Stimulated activated CD8-positive, alpha-beta memory T cell treated with anti-CD3 and anti-CD28 coated beads, Interleukin-4, amount 100 ng/mL, for 24 hours (primary cell): Measurements from ENCODE around the gene TMCO4.

ENCODE experiments used
- DNase-seq: peaks from one replicate; pipeline ENCODE4 v3.0.0-alpha.2; 2020; ENCODE audit warnings: low read depth

The TMCO4 gene

DNA sequence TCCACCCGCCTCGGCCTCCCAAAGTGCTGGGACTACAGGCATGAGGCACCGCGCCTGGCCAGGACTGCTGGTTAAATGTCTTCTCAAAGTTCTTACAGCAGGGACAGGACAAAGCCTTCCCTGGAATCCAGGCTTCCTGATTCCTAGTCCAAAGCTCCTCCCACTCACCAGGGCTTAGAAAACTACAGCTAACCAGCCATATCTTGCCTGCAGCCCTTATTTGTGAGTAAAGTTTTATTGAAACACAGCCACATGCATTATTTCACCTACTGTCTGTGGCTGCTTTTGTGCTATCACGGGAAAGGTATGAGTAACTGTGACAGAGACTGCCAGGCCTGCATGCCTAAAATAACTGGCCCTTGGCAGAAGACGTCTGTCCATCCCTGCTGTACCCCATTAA, 24.4 kb downstream of the TMCO4 start:
- DNase-seq = no peak

DNA sequence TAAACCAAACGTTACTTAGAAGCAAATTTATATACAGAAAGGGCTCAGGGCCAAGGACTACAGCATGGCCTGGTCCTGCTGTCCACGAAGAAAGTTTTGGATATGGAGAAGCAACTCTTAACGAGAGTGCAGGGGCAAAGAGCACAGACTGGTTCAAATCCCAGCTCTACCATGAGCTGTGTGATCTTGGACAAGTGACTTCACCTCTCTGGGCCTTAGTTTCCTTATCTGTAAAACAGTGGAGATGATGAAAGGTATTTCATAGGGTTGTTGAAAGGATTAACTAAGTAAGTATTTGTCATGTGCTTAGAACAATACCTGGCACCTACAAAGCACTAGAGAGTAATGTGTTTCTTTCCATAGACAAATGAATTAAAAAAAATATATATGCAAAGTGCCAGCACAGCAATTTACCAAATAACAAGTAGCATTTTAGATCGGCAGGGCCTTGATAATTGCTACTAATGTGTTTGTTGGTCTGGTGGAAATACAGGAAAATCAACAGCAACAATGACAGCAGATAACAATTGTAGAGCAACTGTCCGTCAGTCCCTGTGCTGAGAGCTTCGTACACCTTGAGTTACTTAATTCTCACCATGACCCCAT, 25.4 kb downstream of the TMCO4 start:
- no peak for DNase-seq

DNA sequence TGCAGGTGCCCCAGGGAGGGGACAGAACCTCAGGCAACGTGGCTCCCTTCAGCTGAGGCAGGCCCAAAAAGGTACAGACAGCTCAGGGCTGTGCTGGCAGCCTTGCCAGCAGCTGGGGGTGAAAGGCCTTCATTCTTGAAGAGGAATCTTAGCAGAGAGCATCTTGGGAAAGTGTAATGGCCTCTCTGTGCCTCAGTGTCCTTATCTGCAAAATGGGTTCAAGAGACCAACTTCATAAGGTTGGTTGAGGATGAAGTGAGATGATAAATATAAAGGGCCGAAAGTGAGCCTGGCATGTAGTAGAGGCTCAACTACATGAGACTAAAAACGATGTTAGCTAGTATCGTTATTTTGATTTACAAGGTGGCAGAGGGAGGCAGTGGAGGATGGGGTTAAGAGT, 26.2 kb downstream of the TMCO4 start:
- no peak for DNase-seq

DNA sequence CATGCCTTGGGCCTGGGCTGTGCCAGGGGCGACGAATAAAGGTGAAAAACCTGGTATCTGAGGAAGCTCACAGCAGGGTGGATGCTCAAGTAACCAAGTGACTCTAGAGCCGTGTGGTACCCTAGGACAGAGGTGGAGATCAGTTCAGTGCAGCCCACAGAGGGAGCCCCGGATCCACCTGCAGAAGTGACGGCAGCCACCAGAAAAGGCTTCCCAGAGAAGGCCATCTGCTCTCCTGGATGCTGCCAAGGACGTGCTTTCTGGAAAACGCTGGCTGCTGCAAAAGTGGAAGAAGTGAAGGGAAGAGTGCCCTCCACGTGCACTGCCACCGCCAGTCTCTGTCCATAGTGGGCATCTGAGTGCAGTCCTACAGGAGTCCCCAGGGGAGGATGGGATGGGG, 27.7 kb downstream of the TMCO4 start:
- no peak for DNase-seq

DNA sequence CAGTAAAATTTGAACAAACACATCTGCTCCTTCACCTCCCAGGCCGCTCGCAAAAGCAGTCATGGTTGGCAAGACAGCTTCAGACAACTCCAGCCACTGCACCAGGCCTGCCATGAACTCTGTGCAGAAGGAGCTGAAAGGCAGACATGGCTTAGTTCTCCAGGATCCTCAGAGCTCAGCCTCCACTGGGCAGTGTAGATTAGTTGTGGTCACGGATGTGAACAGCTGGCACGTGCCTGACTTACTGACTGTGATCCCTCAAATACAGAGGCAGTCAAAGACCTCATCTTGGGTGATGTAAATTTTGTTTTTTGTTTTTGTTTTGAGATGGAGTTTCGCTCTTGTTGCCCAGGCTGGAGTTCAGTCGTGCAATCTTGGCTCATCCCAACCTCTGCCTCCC, 28.4 kb downstream of the TMCO4 start:
- no peak for DNase-seq

DNA sequence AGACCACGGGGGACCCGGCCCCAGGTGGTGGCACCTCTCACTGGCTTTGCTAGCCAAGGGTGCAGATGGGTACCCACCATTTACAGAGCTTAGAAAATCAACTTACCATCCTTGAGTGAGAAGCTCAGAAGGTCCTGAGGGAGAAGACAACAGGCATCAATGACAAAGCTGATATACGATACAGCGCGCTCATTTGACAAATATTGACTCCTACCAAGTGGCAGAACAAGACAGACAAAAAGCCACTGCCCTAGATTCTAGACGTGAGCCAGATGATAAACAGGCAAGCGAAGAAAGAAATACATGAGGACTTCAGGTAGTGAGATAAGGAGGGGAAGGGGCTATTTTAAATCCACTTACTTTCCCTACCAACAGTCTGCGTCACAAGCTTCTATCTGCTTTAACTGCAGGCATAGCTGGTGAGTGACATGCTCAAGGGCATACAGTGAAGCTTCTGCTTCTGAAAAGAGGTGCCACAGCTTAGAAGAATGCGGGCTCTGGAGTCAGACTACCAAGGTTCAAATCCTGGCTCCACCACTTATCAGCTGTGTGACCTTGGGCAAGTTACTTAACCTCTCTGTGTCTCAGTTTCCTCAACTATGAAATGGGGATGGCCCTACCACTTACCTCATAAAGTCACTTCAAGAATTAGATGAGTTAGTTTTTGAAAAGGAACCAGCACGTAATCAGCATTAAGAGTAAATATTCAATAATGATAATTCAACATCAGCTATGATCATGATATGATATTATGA, 29.1 kb downstream of the TMCO4 start:
- DNase-seq = no peak

DNA sequence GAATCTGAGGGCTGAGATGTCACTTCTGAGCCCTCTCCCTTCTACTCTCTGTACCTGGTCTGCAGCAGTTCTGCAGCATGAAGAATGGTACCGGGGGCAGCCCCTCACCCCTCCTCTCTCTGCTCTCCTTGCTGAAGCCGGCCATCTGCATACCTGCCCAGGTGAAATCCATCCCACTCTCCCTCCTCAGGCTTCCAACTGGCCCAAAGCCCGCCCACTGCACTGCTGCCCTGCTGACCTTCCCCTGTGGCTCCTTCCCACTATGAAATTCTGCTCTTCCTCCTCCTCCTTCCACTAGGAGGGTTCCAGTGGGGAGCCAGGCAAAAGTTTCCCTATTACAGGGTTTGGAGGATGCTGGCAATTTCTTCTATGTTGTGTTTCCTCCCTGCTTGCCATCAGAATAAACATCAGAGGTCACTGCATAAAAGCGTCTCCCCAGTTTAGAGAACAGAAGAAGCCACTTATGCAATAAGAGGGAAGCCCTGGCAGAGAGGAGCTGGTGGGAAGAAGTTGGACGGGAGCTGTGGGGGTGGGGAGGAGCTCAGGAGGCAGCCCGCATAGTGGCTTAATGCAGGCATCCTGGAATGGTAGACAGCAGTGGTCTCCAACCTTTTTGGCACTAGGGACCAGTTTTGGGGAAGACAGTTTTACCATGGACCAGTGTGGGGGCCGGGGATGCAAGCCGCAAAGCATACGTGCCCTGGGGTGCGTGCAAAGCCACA, 30.3 kb downstream of the TMCO4 start:
- no peak for DNase-seq

DNA sequence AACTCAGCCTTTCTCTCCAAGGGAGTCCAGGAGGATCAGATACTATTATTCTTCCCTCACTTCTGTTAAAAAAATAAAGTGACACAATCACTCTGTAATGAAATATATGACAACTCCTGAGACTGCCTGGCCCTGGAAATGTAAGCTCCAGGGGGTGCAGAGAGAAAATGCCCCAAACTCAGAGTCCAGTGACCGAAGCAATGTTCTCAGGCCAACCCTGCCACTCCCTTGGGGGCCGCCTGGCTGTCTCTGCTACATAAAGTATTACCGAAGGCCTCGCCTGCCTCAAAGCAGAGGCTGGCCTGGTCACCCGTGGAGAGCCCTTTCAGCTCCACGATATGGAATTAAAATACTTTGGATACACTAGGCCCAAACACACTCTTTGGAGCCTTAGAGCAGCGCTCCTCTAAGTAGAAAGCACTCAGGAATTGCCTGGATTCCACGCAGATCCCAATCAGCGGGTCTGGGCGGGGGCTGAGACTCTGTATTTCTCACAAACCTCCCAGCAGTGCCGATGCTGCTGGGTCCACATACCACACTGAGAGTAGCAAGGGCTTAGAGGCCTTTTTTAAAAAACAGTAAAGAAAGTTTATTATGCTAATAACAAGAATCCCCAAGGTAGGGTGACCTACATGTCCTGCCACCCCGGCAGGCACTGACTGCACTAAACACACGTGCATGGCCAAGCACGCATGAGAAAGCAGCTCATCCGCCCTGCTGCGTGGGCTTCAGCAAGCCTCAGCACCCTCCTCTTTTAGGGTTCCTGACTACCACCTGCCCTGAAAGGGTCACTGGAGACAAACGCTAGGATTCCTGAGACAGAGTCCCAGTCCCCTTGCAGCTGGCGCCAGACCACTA, 31.1 kb downstream of the TMCO4 start:
- DNase-seq = no peak

DNA sequence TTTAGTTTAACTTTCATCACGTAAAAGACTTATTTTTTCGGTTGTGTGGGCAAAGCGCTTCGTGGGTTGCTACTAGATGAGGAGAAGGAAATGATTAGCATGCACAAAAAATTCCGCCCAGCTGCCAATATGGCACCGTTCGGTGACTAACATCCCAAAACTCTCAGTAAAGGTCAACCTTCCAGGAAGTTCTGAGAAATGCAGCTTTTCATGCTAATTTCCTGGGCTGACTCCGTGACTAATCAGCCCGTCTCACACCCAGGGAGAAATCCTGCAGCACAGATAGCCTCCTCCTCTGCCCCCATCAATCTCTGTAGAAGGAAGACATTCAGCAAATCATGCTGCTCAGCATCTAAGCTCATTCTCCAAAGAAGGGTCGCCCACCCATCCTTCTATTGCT, 34.1 kb downstream of the TMCO4 start:
- DNase-seq = no peak

DNA sequence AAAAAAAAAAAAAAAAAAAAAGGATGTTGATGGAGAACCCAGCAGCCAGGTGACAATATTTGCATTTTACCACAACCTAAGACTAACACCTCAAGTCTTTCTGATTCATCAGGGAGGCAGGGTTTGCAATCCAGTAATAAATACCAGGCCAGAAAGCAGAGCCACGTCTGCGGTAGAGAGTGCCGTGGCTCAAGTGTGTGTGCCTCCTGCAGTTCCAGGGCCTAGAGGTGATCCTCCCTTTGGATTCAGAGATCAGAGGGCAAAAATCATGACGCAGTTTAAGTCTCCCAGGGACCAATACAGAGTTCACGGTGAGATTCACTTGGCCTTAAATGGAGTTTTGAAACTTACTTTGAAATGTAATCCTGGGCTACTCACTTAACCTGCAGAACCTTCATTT, 34.9 kb downstream of the TMCO4 start:
- DNase-seq = no peak

DNA sequence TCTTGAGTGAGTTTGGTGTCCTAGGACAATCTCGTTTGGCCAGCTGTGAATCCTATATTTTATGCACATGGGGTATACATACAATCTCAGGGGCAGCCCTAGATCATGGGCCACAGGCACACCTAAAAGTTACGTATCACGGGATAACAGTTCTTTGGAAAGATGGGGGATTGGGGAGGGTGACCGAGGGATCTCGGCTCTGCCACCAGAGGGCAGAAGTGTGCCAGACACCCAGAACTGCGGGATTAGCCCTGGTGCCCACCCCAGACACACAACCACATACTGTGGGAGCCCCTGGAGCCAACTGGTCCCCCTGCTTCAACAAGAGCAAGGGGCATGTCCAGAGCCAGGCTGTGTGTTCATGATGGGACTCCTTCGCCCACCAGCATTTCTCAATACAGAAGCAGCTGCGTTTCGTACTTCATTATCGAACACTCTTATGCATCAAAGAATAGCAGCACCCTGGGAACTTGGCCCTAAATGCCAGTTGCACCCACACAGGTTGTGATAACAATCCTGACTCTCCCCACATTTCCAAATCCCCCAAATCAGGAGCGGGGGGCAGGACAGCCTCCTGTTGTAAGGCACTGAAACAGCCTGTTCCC, 37.4 kb downstream of the TMCO4 start:
- DNase-seq = peak; percentile 7

DNA sequence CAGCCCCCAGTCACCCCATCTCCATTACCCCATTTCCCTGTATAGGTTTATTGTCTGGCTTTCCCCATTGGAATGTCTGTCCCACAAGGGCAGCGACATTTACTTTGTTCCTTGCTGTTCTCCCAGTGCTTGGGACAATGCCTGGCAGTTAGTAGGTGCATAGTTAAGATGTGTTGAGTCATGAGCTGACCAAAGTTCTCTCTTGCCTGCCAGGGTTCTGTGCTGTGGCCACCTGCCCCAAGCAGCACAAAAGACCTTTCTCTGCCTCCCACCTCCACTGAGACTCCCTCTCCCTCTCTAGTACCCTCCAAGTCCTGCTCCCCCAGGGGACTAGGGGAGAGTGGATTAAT, 40.0 kb downstream of the TMCO4 start:
- no peak for DNase-seq

DNA sequence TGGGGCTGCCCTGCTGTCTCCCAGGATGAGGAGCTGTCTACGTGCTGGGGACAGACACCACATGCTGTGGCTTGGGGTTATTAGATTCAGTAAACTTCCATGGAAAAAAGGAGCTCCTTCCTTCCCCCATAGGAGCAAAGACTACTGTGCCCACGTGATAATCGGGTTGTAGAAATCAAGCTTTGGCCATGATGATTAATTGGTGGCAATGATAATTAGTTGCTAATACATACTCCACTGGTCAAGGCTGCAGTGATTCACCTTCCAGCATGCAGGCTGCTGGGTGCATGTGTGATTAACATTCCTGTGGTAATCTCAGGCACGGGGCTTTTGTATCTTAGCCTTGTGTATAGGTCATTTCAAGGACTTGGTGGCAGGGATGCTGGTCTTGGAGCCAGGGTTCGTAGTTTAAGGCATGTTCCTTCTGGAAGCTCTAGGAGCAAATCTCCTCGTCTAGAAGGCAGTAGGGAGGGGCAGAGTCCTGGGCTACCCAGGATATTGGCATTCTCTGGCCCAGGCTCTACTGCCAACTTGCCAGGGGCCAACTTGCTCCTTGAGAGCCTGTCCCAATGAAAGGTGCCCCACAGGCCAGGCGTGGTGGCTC, 41.4 kb downstream of the TMCO4 start:
- no peak for DNase-seq

DNA sequence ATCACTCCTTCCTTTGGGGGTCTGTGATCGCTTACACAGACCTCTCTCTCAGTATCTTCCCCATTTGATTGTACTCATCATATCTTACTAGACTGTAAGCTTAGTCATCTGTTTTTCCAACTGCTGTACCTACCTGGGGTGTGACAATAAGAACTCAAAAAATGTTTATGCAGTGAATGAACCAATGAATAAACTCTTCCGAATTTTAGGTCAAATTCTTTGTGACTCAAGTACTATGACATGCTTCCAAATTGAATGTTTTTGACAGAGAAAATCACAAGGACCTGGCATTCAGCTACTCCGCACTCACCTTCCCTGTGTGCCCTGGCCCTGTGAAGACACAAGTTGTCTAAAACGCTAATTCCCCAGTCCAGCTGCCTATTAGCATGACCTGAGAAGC, 42.1 kb downstream of the TMCO4 start:
- no peak for DNase-seq

DNA sequence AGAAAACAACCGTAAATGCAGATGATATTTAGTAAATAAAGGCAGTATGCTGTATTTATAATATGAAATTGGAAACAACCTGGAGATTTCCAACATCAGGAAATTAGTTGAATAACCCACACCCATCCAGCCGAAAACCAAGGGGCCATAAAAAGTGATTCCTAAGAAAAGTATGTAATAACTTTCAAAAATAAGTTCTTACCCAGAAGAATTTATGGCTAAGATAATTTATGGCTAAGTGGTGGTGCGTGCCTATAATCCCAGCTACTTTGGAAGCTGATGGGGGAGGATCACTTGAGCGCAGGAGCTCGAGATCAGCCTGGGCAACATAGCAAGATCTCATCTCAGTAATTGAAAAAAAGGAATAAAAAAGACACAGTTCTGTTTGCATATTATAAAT, 43.2 kb downstream of the TMCO4 start:
- no peak for DNase-seq

DNA sequence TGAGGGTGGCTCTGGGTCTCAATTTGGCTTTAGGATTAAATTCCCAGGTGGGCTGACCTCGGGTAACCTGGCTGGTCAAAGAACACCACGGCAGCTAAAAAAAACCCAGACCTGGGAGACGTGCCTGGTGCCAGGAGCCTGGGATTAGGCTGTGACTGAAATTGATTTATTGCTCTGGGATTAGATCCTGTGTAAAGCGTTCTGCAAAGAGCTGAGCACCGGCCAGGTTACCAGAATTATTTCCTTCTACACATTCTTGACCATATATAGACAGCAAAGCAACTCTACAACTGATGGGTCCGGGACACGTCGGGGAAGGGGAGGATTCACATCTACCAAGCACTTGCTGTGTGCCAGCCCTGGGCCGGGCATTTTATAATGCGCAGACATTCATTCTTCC, 45.2 kb downstream of the TMCO4 start:
- no peak for DNase-seq

DNA sequence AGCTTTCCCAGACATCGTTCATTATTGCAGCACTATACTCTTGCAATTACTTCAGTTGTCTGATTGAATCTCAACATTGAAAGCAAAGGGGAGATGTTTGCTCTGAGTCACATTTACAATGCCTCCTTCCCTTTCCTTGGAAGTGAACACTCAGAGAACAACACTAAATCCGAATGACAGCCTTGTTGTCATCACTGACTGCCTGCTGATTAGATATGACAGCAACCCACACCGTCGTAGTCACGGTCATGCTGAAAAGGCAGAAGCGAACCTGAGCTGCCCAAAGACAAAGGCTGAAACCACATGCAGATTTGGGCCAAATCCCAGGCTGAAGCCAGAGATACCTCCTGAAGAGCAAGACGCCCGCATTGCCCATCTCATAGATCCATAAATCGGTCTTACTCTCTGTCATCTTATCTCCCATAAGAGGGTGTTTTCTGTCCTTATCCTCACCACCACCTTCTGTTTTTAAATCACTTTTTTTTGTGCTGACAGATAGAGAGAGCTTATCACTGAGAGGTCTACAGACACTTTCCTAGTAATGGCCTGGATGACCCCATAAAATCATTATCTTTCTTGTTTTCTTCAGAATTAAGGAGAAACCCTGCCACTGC, 47.5 kb downstream of the TMCO4 start:
- DNase-seq = no peak

DNA sequence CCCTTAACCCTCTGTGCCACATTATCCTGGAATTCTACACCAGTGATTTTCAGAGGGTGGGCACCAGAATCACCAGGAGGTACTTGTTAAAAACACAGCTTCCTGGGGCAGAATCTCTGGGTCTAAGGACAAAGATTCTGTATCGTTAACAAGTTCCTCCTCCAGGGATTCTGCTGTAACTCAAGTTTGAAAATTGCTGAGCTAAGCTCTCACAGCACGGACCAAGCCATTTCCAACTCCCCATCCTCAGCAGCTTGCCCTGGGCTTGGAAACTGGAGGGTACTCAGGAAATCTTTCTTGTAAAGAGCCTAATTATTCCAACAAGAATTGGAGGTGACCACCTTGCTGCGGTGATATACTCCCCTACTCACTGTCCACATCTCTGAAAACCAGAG, 48.8 kb downstream of the TMCO4 start:
- DNase-seq = no peak

DNA sequence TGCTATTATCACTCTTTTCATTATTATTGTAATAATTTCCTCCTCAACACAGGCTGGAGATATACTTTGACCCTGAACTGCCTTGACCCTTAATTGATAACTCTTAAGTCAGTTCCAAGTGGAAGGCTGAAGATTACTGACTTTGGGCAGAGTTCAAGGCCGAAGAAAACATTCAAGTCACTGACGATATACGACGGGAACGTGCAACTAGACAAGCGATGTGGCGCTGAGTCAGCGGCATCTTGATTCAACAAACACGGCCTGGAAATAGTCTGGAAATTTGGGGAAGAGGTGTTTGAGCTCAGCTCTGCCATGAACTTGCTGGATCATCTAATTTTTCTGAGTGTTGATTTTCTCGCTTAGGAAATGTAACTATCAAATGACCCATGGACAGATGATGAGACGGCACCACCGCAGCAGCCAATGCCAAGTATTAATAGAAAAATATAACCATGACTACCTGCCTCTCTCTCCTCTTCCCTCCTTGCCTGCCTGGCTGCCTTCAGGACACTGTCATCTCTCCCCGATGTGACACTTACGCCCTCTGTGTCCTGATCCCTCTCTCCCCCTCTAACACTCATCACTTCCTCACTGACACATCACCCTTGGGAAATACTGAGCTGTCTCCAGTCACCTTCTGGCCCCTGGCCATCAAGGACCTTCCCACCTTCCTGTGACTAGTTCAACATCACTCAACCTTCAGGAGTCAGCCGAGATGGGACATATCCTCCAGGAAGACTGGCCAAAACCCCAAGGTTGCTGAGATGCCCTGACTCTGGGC, 49.4 kb downstream of the TMCO4 start:
- no peak for DNase-seq

DNA sequence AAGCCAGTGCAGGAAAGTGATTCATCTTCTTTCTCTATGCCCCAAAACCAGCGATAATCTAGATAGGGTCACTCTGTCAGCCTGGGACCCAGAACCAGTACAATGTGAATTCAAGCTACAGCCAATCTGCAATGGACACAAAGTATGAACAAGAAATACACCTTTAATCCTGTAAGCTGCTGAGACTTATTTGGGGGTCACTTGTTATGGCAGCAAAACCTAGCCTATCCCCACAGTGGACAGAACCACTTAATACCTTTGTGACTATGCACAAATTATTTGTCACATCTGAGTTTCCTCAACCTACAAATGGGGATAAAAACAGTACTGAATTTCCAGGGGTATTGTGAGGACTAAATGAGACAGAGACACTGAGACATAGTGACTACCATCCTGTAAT, 50.0 kb downstream of the TMCO4 start:
- DNase-seq = no peak

DNA sequence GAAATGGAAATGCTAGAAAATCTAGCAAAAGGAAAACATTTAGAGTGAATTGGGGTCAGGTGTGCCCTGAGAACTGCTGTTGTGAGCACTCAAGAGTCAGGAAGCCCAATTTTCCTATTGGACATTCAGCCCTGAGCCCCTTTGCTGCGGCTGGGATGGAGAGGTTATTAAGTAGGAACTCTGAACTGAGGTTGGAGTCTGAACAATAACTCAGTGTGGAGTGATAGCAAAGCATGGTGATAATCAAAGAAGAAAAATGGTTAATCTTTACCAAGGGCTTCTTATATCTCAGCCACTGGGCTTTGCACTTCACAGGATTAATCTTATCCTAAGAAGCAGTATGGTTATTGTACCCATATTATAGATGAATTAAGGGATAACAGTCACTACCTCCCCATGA, 52.0 kb downstream of the TMCO4 start:
- no peak for DNase-seq
